ES-I3 (cell line): ENCODE measurements around the gene TH.

Experiments used
- H3K36me3 ChIP-seq: 2 replicates; pipeline ENCODE4 v1.6.1; 2013; ENCODE audit warnings: mild to moderate bottlenecking, low read length, control low read depth, moderate library complexity; ENCODE audit not compliant: insufficient read depth
- H3K4me1 ChIP-seq: 2 replicates; pipeline ENCODE4 v1.6.1; 2013; ENCODE audit warnings: mild to moderate bottlenecking, control low read depth, low read length; ENCODE audit not compliant: insufficient read depth
- H3K9ac ChIP-seq: 2 replicates; pipeline ENCODE4 v1.6.1; 2013; ENCODE audit warnings: low read depth, mild to moderate bottlenecking, low read length, moderate library complexity
- H3K9me3 ChIP-seq: 2 replicates; pipeline ENCODE4 v1.6.1; 2013; ENCODE audit warnings: mild to moderate bottlenecking, low read length, moderate library complexity; ENCODE audit not compliant: control insufficient read depth, insufficient read depth

Gene TH

GRCh38 chr11:2135648-2136201, 35.9 kb downstream of the TH start:
- H3K4me1 ChIP-seq, result no peaks in the 10 kb centered on the region
- H3K36me3 ChIP-seq, result no peaks in the 10 kb centered on the region
- H3K9ac ChIP-seq, result no peak overlapping the region
- H3K9me3 ChIP-seq, result no peaks in the 10 kb centered on the region

- H3K9me3 ChIP-seq, result no peaks in the 10 kb centered on the region
- H3K36me3 ChIP-seq, result no peaks in the 10 kb centered on the region
- H3K9ac ChIP-seq, result no peak overlapping the region
- H3K4me1 ChIP-seq, result no peaks in the 10 kb centered on the region
Measured at GRCh38 chr11:2135018-2135569, 36.5 kb downstream of the TH start.

GRCh38 chr11:2134022-2135010, 37.3 kb downstream of the TH start:
- Histone ChIP-seq H3K9me3 (no peaks in the 10 kb centered on the region), H3K36me3 (no peaks in the 10 kb centered on the region), H3K4me1 (no peaks in the 10 kb centered on the region), H3K9ac (no peak overlapping the region)

GRCh38 chr11:2133241-2134021, 38.2 kb downstream of the TH start:
- H3K9me3 ChIP-seq, result no peaks in the 10 kb centered on the region
- no peaks in the 10 kb centered on the region for H3K4me1 ChIP-seq
- no peak overlapping the region for H3K9ac ChIP-seq
- H3K36me3 ChIP-seq, result no peaks in the 10 kb centered on the region

- Histone ChIP-seq H3K36me3 (no peaks in the 10 kb centered on the region), H3K9me3 (no peaks in the 10 kb centered on the region), H3K9ac (no peak overlapping the region), H3K4me1 (no peaks in the 10 kb centered on the region)
Measured at GRCh38 chr11:2132874-2133240, 38.8 kb downstream of the TH start.

- H3K9me3 ChIP-seq, result no peaks in the 10 kb centered on the region
- no peaks in the 10 kb centered on the region for H3K36me3 ChIP-seq
- no peaks in the 10 kb centered on the region for H3K4me1 ChIP-seq
- no peak overlapping the region for H3K9ac ChIP-seq
Measured at GRCh38 chr11:2132246-2132645, 39.4 kb downstream of the TH start.

- Histone ChIP-seq H3K9ac (no peak overlapping the region), H3K4me1 (no peaks in the 10 kb centered on the region), H3K9me3 (no peaks in the 10 kb centered on the region), H3K36me3 (no peaks in the 10 kb centered on the region)
Measured at GRCh38 chr11:2131371-2132236, 40.0 kb downstream of the TH start.

- H3K4me1 ChIP-seq, result no peaks in the 10 kb centered on the region
- no peaks in the 10 kb centered on the region for H3K9me3 ChIP-seq
- no peaks in the 10 kb centered on the region for H3K36me3 ChIP-seq
- H3K9ac ChIP-seq, result no peak overlapping the region
Measured at GRCh38 chr11:2130881-2131352, 40.7 kb downstream of the TH start.

GRCh38 chr11:2129699-2130366, 41.8 kb downstream of the TH start:
- Histone ChIP-seq H3K9ac (no peak overlapping the region), H3K36me3 (no peaks in the 10 kb centered on the region), H3K4me1 (no peaks in the 10 kb centered on the region), H3K9me3 (no peaks in the 10 kb centered on the region)

GRCh38 chr11:2129308-2129698, 42.3 kb downstream of the TH start:
- Histone ChIP-seq H3K9me3 (no peaks in the 10 kb centered on the region), H3K4me1 (no peaks in the 10 kb centered on the region), H3K36me3 (no peaks in the 10 kb centered on the region), H3K9ac (no peak overlapping the region)

- Histone ChIP-seq H3K36me3 (no peaks in the 10 kb centered on the region), H3K9ac (no peak overlapping the region), H3K9me3 (no peaks in the 10 kb centered on the region), H3K4me1 (no peaks in the 10 kb centered on the region)
Measured at GRCh38 chr11:2128511-2129307, 42.9 kb downstream of the TH start.

- Histone ChIP-seq H3K36me3 (no peaks in the 10 kb centered on the region), H3K9me3 (no peaks in the 10 kb centered on the region), H3K9ac (no peak overlapping the region), H3K4me1 (no peaks in the 10 kb centered on the region)
Measured at GRCh38 chr11:2128130-2128510, 43.5 kb downstream of the TH start.
